DOHH2 (cell line): ENCODE results near the gene PIK3C2B.

Experiments
- H3F3A ChIP-seq: fragments of 200-600 bp; sonication (generic), shearing (Covaris generic); 2 replicates; pipeline ENCODE4 v1.6.0; 2016; ENCODE audit warnings: antibody characterized with exemption, mild to moderate bottlenecking; ENCODE audit not compliant: control insufficient read depth, insufficient read depth
- H3K27ac ChIP-seq: fragments of 200-600 bp; sonication (generic); 2 replicates; pipeline ENCODE4 v1.5.1; 2014; ENCODE audit warnings: low read depth, mild to moderate bottlenecking, low read length, moderate library complexity
- H3K27me3 ChIP-seq: fragments of 200-600 bp; sonication (generic); 2 replicates; pipeline ENCODE4 v1.6.1; 2014; ENCODE audit warnings: mild to moderate bottlenecking, low read length, mixed read lengths; ENCODE audit not compliant: control insufficient read depth
- H3K36me3 ChIP-seq: fragments of 200-600 bp; sonication (generic); 2 replicates; pipeline ENCODE4 v1.6.1; 2014; ENCODE audit warnings: mild to moderate bottlenecking, low read length, moderate library complexity, mixed read lengths; ENCODE audit not compliant: control insufficient read depth
- H3K4me1 ChIP-seq: fragments of 200-600 bp; sonication (generic); 2 replicates; pipeline ENCODE4 v1.6.1; 2014; ENCODE audit warnings: mild to moderate bottlenecking, low read length, mixed read lengths; ENCODE audit not compliant: control insufficient read depth
- H3K4me2 ChIP-seq: fragments of 200-600 bp; sonication (generic); 2 replicates; pipeline ENCODE4 v1.6.0; 2014; ENCODE audit warnings: mild to moderate bottlenecking, low read length, moderate library complexity
- H3K4me3 ChIP-seq: fragments of 200-600 bp; sonication (generic); 2 replicates; pipeline ENCODE4 v1.5.1; 2014; ENCODE audit warnings: mild to moderate bottlenecking, low read length, mixed read lengths
- H3K79me2 ChIP-seq: fragments of 200-600 bp; sonication (generic); 2 replicates; pipeline ENCODE4 v1.6.1; 2014; ENCODE audit warnings: mild to moderate bottlenecking, low read length, mixed read lengths; ENCODE audit not compliant: control insufficient read depth
- H3K9me2 ChIP-seq: fragments of 200-600 bp; sonication (generic); replicated peaks from 2 replicates; pipeline ENCODE4 v1.6.1; 2014; ENCODE audit warnings: mild to moderate bottlenecking, low read length, mixed read lengths; ENCODE audit not compliant: control insufficient read depth
- H3K9me3 ChIP-seq: fragments of 200-600 bp; sonication (generic); 2 replicates; pipeline ENCODE4 v1.6.1; 2014; ENCODE audit warnings: antibody characterized with exemption, low read length, mixed read lengths; ENCODE audit not compliant: control insufficient read depth, insufficient read depth
- H4K20me1 ChIP-seq: fragments of 200-600 bp; sonication (generic); 2 replicates; pipeline ENCODE4 v1.6.0; 2014; ENCODE audit warnings: low read depth, mild to moderate bottlenecking, antibody characterized with exemption, low read length, moderate library complexity; ENCODE audit not compliant: control insufficient read depth, insufficient read depth
- EZH2phosphoT487 ChIP-seq: fragments of 200-600 bp; sonication (generic); IDR thresholded peaks from 2 replicates; pipeline ENCODE4 v1.6.1; 2017; ENCODE audit warnings: borderline replicate concordance, mild to moderate bottlenecking, antibody characterized with exemption, low read length, moderate library complexity, mixed read lengths
- TF ChIP-seq, protein P1 (sequence below): fragments of 200-600 bp; sonication (generic); IDR thresholded peaks from one replicate; pipeline ENCODE4 v1.5.1; 2014; ENCODE audit warnings: antibody characterized with exemption, mild to moderate bottlenecking, low read depth, low read length; ENCODE audit not compliant: poor library complexity, severe bottlenecking

The PIK3C2B gene

DNA sequence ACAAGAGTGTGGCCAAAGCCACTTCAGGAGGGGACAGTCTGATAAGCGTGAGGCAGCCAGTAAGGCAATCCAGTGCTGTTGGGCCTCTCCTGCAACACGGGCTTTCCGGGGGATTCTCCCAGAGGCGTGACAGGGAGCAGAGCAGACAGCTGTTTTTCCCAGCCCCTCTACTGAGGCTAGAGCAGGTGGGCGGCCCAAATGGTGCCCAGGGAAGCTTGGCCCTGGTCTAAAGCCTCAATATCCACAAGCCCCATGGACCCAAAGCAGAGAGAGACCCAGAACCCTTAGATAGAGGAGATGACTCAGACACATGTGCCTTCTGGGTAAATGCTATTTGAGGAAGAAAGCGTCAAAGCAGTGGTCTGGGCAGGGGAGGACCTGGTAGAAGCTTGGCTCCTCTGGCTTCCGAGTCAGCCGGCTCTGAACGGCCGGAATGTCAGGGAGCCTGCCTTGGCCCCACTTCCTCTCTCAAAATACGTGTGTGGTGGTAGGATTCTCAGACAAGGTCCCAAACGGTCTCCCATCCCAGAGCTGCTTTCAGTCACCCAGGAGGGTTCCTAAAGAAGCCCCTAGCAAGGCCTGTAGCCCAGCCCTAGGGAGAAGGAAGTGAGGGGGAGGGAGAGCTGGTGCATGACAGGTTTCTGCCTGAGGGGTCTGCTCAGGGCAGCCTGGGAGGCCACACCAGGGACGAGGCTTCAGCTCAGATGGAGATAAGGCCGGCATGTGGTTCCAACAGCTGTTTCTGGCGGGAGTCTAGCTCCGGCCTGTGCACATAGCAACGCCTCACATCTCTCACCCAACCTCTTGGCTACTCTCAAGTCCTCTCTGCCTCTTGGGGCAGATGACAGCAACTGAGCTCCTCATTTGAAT, 28.8 kb downstream of the PIK3C2B start:
- peaks cover 60% of the 10 kb centered on the region for H3K4me1 ChIP-seq
- peaks cover 4% of the 10 kb centered on the region; the same call in 1 of the 2 replicates for H4K20me1 ChIP-seq
- peak overlapping the region; percentile 39 for H3K4me2 ChIP-seq

GRCh38 chr1:204464701-204465100, 29.9 kb downstream of the PIK3C2B start:
- Histone ChIP-seq H3K27me3 (peaks cover 2% of the 10 kb centered on the region; the same call in 1 of the 2 replicates), H3K9me2 (no peaks in the 10 kb centered on the region), H3F3A (no peaks in the 10 kb centered on the region), H3K79me2 (no peaks in the 10 kb centered on the region), H3K4me2 (no peak overlapping the region), H3K4me1 (peaks cover 63% of the 10 kb centered on the region), H4K20me1 (0 out of 2 replicates have a peak, but pooled peaks cover 4% of the 10 kb centered on the region), H3K27ac (no peak overlapping the region), H3K9me3 (no peaks in the 10 kb centered on the region), H3K36me3 (peaks cover 13% of the 10 kb centered on the region), H3K4me3 (no peak overlapping the region)
- TF ChIP-seq, protein P1, sequence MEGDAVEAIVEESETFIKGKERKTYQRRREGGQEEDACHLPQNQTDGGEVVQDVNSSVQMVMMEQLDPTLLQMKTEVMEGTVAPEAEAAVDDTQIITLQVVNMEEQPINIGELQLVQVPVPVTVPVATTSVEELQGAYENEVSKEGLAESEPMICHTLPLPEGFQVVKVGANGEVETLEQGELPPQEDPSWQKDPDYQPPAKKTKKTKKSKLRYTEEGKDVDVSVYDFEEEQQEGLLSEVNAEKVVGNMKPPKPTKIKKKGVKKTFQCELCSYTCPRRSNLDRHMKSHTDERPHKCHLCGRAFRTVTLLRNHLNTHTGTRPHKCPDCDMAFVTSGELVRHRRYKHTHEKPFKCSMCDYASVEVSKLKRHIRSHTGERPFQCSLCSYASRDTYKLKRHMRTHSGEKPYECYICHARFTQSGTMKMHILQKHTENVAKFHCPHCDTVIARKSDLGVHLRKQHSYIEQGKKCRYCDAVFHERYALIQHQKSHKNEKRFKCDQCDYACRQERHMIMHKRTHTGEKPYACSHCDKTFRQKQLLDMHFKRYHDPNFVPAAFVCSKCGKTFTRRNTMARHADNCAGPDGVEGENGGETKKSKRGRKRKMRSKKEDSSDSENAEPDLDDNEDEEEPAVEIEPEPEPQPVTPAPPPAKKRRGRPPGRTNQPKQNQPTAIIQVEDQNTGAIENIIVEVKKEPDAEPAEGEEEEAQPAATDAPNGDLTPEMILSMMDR, result no peak
- TF ChIP-seq EZH2phosphoT487, result no peak

More for the DNA sequence above, 28.8 kb downstream of the PIK3C2B start:
- H3K79me2 ChIP-seq, result no peaks in the 10 kb centered on the region
- no peak for TF ChIP-seq EZH2phosphoT487
- TF ChIP-seq, protein P1, result no peak
- H3K36me3 ChIP-seq, result peaks cover 6% of the 10 kb centered on the region
- no peak overlapping the region for H3K27ac ChIP-seq
- no peaks in the 10 kb centered on the region for H3K9me3 ChIP-seq
- H3K27me3 ChIP-seq, result peaks cover 2% of the 10 kb centered on the region; the same call in 1 of the 2 replicates
- no peaks in the 10 kb centered on the region for H3K9me2 ChIP-seq
- no peak overlapping the region for H3K4me3 ChIP-seq
- no peaks in the 10 kb centered on the region for H3F3A ChIP-seq

GRCh38 chr1:204464187-204464631, 30.4 kb downstream of the PIK3C2B start:
- Histone ChIP-seq H3F3A (no peaks in the 10 kb centered on the region), H4K20me1 (0 out of 2 replicates have a peak, but pooled peaks cover 4% of the 10 kb centered on the region), H3K36me3 (peaks cover 18% of the 10 kb centered on the region), H3K4me3 (no peak overlapping the region), H3K27ac (no peak overlapping the region), H3K27me3 (peaks cover 2% of the 10 kb centered on the region; the same call in 1 of the 2 replicates), H3K4me1 (peaks cover 63% of the 10 kb centered on the region), H3K4me2 (no peak overlapping the region), H3K79me2 (no peaks in the 10 kb centered on the region), H3K9me2 (no peaks in the 10 kb centered on the region), H3K9me3 (no peaks in the 10 kb centered on the region)
- TF ChIP-seq, protein P1, result no peak
- TF ChIP-seq EZH2phosphoT487, result no peak
